ENCODE measurements around the gene AGR3. TPM values are rescaled to one million over a fixed set of nuclear protein-coding genes. Genes with fewer than 3 reads are reported as not detected.

Gene AGR3
- total RNA-seq, 1 experiment from 2014 or later, result not detected

DNA sequence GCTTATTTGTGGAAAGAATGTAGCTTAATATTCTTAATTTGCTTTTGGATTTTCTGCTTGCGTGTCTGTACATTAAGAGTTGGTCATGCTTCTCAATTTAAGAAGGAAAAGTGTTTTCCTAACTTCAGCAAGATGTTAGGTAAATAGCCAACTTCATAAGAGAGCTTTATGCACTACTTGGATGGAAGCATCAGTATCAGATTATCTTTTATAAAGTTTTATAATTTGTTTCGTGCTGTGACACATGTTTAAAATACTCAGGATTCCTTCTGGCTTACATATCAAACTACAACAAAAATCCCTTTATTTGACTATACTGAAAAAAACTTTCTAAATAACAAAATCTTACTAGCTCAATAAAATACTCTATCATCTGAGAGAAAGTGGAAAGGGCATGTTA lies 42.1 kb downstream of the AGR3 start:
- H2AFZ ChIP-seq (ENCODE audit: low read depth, low read length, poor library complexity, severe bottlenecking), result no peak overlapping the region
- no peak for ATAC-seq
- no peaks in the 10 kb centered on the region for H4K20me1 ChIP-seq (ENCODE audit: insufficient read depth)
- CTCF ChIA-PET, result no interaction called here
- intact Hi-C loops (cut with micrococcal nuclease), result no loop called here
- POLR2A ChIA-PET, result no interaction called here
- H3K4me1 ChIP-seq (ENCODE audit: control insufficient read depth in 1 of 2, insufficient read depth in 2 of 2, low read length in 2 of 2), result no peaks in the 10 kb centered on the region
- no peaks in the 10 kb centered on the region for H3K79me2 ChIP-seq (ENCODE audit: insufficient read depth, low read length)
- RAD21 ChIA-PET (ENCODE audit: low non-redundant PET in 1 of 2, low total read pairs in 2 of 2, uncharacterized antibody in 2 of 2, unreplicated experiment in 2 of 2), result no interaction called here
- H3K27me3 ChIP-seq (ENCODE audit: insufficient read depth, low read length), result no peaks in the 10 kb centered on the region
- H3K4me3 ChIP-seq (replicated peaks in 1 of 2; ENCODE audit: low read depth in 1 of 2, low read length in 2 of 2), result no peak overlapping the region
- no peak for DNase-seq (ENCODE audit: low read depth, low spot score)
- TF ChIP-seq SP1 (IDR thresholded peaks at IDR 0.05; ENCODE audit: low read depth), result no peak
- TF ChIP-seq, protein P1, sequence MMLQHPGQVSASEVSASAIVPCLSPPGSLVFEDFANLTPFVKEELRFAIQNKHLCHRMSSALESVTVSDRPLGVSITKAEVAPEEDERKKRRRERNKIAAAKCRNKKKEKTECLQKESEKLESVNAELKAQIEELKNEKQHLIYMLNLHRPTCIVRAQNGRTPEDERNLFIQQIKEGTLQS (IDR thresholded peaks at IDR 0.05), result no peak
- no peaks in the 10 kb centered on the region for H3K36me3 ChIP-seq (ENCODE audit: control insufficient read depth in 1 of 2, insufficient read depth in 2 of 2, low read length in 2 of 2)
- no peak overlapping the region for H3K27ac ChIP-seq (ENCODE audit: low read depth, low read length)
- no peak overlapping the region for H3K4me2 ChIP-seq (ENCODE audit: low read length)
- BruUV-seq (replicated peaks), result no TSS peak
- H3K9me3 ChIP-seq (ENCODE audit: control insufficient read depth in 1 of 2, insufficient read depth in 1 of 2, low read depth in 1 of 2, low read length in 2 of 2), result no peaks in the 10 kb centered on the region
- no peaks in the 10 kb centered on the region for H3K9me2 ChIP-seq (ENCODE audit: insufficient read depth)
- H3K9ac ChIP-seq (ENCODE audit: low read length), result no peak overlapping the region

DNA sequence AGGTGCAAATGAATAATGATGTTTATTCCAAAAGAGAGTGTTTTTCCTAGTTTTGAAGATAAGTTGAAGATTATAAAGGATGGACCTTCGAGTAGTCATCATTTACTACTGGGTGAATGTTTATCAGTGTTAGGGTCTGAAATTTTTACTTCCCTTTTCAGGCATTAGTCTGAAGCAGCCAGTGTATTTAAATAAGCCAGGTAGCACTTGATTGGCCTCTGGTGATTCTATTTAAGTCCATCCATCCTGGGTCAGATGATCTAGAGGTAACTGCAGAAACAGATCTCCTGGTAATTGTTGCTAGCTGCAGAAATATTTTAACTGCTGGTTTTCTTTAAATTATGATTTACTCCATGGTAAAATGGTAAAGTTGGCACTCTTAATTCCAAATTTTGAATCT lies 42.9 kb downstream of the AGR3 start:
- H3K36me3 ChIP-seq (ENCODE audit: control insufficient read depth in 1 of 2, insufficient read depth in 2 of 2, low read length in 2 of 2), result no peaks in the 10 kb centered on the region
- no peak for DNase-seq (ENCODE audit: low read depth, low spot score)
- H3K4me2 ChIP-seq (ENCODE audit: low read length), result no peak overlapping the region
- H3K9me3 ChIP-seq (ENCODE audit: control insufficient read depth in 1 of 2, insufficient read depth in 1 of 2, low read depth in 1 of 2, low read length in 2 of 2), result no peaks in the 10 kb centered on the region
- RAD21 ChIA-PET (ENCODE audit: low non-redundant PET in 1 of 2, low total read pairs in 2 of 2, uncharacterized antibody in 2 of 2, unreplicated experiment in 2 of 2), result no interaction called here
- no peak overlapping the region for H3K9ac ChIP-seq (ENCODE audit: low read length)
- no peak overlapping the region for H3K4me3 ChIP-seq (replicated peaks in 1 of 2; ENCODE audit: low read depth in 1 of 2, low read length in 2 of 2)
- no peaks in the 10 kb centered on the region for H4K20me1 ChIP-seq (ENCODE audit: insufficient read depth)
- CTCF ChIA-PET, result no interaction called here
- no peaks in the 10 kb centered on the region for H3K79me2 ChIP-seq (ENCODE audit: insufficient read depth, low read length)
- BruUV-seq (replicated peaks), result no TSS peak
- H3K4me1 ChIP-seq (ENCODE audit: control insufficient read depth in 1 of 2, insufficient read depth in 2 of 2, low read length in 2 of 2), result no peaks in the 10 kb centered on the region
- POLR2A ChIA-PET, result interaction anchor here (0.6 kb wide), 1 partner anchor 459 kb away, joined by 8 read pairs; the partner anchor contains the start of gene AHR
- intact Hi-C loops (cut with micrococcal nuclease), result no loop called here
- ATAC-seq, result no peak
- no peaks in the 10 kb centered on the region for H3K27me3 ChIP-seq (ENCODE audit: insufficient read depth, low read length)
- H3K27ac ChIP-seq (ENCODE audit: low read depth, low read length), result no peak overlapping the region
- no peak overlapping the region for H2AFZ ChIP-seq (ENCODE audit: low read depth, low read length, poor library complexity, severe bottlenecking)
- no peaks in the 10 kb centered on the region for H3K9me2 ChIP-seq (ENCODE audit: insufficient read depth)
- TF ChIP-seq SIN3A (IDR thresholded peaks at IDR 0.05; ENCODE audit: low read depth), result no peak
- no peak for TF ChIP-seq CEBPB (IDR thresholded peaks at IDR 0.05; ENCODE audit: low read depth)
- no peak for TF ChIP-seq EGR1 (IDR thresholded peaks at IDR 0.05; ENCODE audit: low read depth)
- no peak for TF ChIP-seq ZNF274 (IDR thresholded peaks at IDR 0.05; ENCODE audit: low read depth, low read length)
- TF ChIP-seq, protein P2, sequence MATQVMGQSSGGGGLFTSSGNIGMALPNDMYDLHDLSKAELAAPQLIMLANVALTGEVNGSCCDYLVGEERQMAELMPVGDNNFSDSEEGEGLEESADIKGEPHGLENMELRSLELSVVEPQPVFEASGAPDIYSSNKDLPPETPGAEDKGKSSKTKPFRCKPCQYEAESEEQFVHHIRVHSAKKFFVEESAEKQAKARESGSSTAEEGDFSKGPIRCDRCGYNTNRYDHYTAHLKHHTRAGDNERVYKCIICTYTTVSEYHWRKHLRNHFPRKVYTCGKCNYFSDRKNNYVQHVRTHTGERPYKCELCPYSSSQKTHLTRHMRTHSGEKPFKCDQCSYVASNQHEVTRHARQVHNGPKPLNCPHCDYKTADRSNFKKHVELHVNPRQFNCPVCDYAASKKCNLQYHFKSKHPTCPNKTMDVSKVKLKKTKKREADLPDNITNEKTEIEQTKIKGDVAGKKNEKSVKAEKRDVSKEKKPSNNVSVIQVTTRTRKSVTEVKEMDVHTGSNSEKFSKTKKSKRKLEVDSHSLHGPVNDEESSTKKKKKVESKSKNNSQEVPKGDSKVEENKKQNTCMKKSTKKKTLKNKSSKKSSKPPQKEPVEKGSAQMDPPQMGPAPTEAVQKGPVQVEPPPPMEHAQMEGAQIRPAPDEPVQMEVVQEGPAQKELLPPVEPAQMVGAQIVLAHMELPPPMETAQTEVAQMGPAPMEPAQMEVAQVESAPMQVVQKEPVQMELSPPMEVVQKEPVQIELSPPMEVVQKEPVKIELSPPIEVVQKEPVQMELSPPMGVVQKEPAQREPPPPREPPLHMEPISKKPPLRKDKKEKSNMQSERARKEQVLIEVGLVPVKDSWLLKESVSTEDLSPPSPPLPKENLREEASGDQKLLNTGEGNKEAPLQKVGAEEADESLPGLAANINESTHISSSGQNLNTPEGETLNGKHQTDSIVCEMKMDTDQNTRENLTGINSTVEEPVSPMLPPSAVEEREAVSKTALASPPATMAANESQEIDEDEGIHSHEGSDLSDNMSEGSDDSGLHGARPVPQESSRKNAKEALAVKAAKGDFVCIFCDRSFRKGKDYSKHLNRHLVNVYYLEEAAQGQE (IDR thresholded peaks at IDR 0.05; ENCODE audit: low read depth), result no peak
- no peak for TF ChIP-seq YY1 (IDR thresholded peaks at IDR 0.05; ENCODE audit: extremely low read depth, insufficient replicate concordance, low read depth, low read length)
- no peak for TF ChIP-seq EZH2 (IDR thresholded peaks at IDR 0.05)
- TF ChIP-seq CBX3 (IDR thresholded peaks at IDR 0.05; ENCODE audit: low read depth), result no peak
- TF ChIP-seq FOSL1 (IDR thresholded peaks at IDR 0.05; ENCODE audit: low read depth), result no peak

Data from HCT116 (cell line).